ELF-1 (cell line): ENCODE results near the gene MED27.

Experiments used
- DNase-seq: peaks from one replicate; pipeline ENCODE4 v3.0.0-alpha.2; 2016; ENCODE audit warnings: low read depth, low spot score

The MED27 gene

GRCh38 chr9:131965841-131966240 lies 113.8 kb downstream of the MED27 start:
- DNase-seq, result no peak

GRCh38 chr9:131965103-131965502 lies 114.6 kb downstream of the MED27 start:
- no peak for DNase-seq

- no peak for DNase-seq
Observed at GRCh38 chr9:131963072-131964030, 116.3 kb downstream of the MED27 start.

- DNase-seq, result no peak
Observed at GRCh38 chr9:131961496-131961880, 118.2 kb downstream of the MED27 start.

GRCh38 chr9:131960851-131961495 lies 118.7 kb downstream of the MED27 start:
- no peak for DNase-seq

- no peak for DNase-seq
Observed at GRCh38 chr9:131960311-131960710, 119.4 kb downstream of the MED27 start.

- no peak for DNase-seq
Observed at GRCh38 chr9:131959887-131960286, 119.8 kb downstream of the MED27 start.

- DNase-seq, result no peak
Observed at GRCh38 chr9:131959056-131959455, 120.6 kb downstream of the MED27 start.

- peak; percentile 47 for DNase-seq
Observed at GRCh38 chr9:131954299-131954698, 125.4 kb downstream of the MED27 start.

- no peak for DNase-seq
Observed at GRCh38 chr9:131951905-131952304, 127.8 kb downstream of the MED27 start.

GRCh38 chr9:131951155-131951554 lies 128.5 kb downstream of the MED27 start:
- DNase-seq, result no peak

- no peak for DNase-seq
Observed at GRCh38 chr9:131950487-131950886, 129.2 kb downstream of the MED27 start.

GRCh38 chr9:131946180-131946579 lies 133.5 kb downstream of the MED27 start:
- no peak for DNase-seq

GRCh38 chr9:131943351-131943841 lies 136.3 kb downstream of the MED27 start:
- no peak for DNase-seq

- no peak for DNase-seq
Observed at GRCh38 chr9:131942146-131942720, 137.4 kb downstream of the MED27 start.

- no peak for DNase-seq
Observed at GRCh38 chr9:131937451-131937850, 142.2 kb downstream of the MED27 start.

GRCh38 chr9:131936929-131937328 lies 142.7 kb downstream of the MED27 start:
- no peak for DNase-seq

GRCh38 chr9:131934673-131935072 lies 145.0 kb downstream of the MED27 start:
- DNase-seq, result no peak

GRCh38 chr9:131927091-131927490 lies 152.6 kb downstream of the MED27 start:
- DNase-seq, result no peak

- DNase-seq, result no peak
Observed at GRCh38 chr9:131926360-131926922, 153.2 kb downstream of the MED27 start.

GRCh38 chr9:131925677-131926177 lies 153.9 kb downstream of the MED27 start:
- no peak for DNase-seq

GRCh38 chr9:131923766-131924165 lies 155.9 kb downstream of the MED27 start:
- DNase-seq, result no peak
